GM18507 (cell line): ENCODE data around the gene SLC6A2.

Source experiments
- DNase-seq: peaks from one replicate; pipeline ENCODE4 v3.0.0; 2011; ENCODE audit warnings: low read depth; ENCODE audit not compliant: insufficient read length; ENCODE audit errors: extremely low spot score
- FAIRE-seq: peaks from 2 replicates; lab custom pipeline; 2011; peaks lifted over from hg19 to GRCh38; lab: Jason Lieb, UNC

Gene SLC6A2

DNA sequence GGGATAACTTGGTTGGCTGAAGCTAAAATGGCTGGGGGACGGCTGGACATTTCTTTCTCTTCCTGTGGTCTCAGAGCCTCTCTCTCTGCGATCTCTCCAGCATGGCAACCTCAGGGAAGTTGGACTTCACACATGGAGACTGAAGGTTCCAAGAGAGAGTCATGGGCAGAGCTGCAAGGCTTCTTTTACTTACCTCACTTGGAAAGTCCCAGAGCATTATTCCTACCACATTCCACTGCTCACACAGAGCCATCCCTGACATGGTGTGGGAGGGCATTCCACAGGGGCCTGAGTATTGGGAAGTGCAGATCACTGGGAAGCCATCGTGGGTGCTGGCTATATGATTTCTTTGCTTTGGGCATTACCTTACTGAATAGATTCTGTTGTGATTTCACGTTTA, 9.8 kb upstream of the SLC6A2 start:
- no peak for FAIRE-seq
- DNase-seq, result no peak

DNA sequence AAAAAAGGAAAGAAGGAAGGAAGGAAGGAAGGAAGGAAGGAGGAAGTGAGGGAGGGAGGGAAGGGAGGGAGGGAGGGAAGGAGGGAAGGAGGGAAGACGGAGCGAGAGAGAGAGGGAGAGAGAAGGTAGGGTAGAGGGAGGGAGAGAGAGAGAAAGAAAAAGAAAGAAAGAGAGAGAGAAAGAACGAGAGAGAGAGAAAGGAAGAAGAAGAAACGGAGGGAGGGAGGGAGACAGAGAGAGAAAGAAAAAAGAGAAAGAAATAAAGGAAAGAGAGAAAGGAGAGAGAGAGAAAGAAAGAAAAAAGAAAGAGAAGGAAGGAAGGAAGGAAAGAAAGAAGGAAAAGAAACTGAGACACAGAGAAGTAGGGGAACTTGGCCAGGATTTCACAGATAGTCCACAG, 8.4 kb upstream of the SLC6A2 start:
- DNase-seq (no peak), FAIRE-seq (no peak)

DNA sequence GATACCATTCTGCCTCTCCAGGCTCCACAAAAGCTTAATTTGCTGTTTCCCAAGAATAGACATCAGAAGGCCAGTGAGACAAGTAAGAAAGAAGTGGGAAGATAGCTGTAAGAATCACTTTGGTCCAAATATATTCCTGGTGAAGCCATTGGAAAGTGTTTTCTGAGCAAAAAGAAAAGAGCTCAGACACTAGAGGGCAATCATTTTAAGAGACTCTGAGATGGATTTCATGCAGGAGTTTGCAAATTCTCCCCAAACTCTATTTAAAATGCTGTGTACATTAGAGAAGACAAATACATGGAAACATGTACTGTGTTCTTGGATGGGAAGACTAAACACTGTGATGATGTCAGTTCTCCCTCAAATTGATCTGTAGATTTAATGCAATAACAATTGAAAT, 8.0 kb upstream of the SLC6A2 start:
- no peak for DNase-seq
- FAIRE-seq, result no peak

DNA sequence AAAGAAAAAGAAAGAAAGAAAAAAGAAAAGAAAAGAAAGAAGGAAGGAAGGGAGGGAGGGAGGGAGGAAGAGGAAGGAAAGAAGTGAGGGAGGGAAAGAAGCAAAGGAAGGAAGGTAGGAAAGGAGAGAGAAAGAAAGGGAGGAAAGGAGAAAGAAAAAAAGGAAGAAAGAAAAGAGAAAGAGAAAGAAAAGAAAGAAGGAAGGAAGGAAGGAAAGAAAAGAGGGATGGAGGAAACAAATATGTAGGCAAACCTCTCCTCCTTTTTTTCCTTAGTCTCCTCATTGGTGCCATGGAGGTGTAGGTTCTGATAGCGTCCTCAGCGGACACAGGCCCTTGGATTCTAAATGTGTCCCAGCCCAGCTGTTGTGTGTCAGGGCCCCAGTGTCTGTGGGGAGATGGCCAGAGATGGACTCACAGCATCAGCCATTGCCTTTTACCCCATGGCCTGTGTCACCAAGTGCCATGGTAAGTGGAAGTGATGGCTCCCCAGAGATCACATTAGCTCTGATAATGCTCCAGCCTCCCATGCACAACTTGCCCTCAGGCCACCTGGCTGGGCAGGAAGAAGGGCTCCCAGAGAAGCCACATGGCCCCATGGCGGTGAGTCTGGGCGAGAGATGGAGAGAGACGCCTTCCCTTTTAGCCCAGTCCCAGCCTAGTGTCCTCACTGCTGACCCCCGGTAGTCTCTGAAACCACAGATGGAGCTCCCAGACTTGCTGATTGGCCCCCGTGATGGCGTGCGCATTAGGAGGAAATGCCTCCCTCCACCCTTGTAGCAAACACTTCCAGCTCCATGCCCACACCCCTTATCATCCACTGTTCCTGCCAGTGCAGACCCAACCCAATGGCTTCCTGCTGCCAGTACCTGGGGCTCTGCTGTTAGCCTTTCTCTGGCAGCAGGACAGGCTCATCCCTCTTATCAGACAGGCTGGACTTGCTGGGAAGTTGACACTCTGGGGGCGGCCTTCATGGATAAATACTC, 3.7 kb upstream of the SLC6A2 start:
- FAIRE-seq (no peak), DNase-seq (no peak)

DNA sequence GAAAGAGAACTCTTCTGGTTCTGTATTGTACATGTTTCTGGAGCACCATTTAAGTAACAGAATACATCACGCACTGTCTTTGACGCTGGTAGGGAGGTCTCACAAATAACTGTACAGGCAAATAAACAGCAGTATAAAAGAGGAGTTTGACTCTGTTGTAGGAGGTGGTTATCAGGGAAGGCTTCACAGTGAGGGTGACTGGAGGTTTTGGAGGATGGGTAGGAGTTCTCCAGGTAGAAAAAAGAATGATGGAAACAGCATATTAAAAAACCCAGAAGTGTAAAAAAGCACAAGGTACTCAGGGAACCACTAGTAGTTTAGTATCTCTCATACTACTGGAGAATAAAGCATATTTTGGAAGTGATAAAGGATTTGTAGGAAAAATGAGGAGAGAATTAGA, 2.7 kb upstream of the SLC6A2 start:
- DNase-seq (no peak), FAIRE-seq (no peak)

DNA sequence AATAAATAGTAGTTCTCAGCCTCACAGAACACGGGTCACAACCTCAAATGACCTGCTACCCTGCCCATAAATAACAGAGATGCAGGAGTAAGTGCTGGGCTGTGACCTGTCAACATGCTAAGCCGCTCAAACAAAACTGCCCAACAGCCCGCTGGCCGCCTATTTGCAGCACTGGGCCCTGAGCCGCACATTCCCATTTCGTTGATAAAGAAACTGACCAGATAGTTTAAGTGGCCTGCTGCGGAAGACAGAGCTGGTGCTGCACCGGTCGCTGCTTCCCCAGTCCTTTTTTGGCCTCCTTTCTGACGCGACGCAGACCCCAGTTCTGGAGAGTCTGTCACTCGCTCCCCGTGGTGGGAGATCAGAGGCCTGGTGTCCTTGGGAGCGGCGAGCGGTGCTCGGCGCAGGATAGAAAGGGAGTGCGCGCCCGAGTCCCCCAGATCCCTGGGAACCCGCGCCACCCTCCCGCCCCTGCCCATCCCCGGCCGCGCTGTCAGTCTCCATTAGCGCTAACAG, 349 bp upstream of the SLC6A2 start:
- no peak for DNase-seq
- no peak for FAIRE-seq

DNA sequence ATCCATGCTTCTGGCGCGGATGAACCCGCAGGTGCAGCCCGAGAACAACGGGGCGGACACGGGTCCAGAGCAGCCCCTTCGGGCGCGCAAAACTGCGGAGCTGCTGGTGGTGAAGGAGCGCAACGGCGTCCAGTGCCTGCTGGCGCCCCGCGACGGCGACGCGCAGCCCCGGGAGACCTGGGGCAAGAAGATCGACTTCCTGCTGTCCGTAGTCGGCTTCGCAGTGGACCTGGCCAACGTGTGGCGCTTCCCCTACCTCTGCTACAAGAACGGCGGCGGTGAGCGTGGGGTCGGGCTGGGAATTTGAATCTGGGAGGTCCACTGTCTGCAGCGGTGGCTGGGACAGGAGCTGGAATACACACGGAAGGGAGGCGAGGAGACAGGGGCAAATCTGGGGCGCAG, 904 bp downstream of the SLC6A2 start:
- no peak for DNase-seq
- FAIRE-seq, result no peak

DNA sequence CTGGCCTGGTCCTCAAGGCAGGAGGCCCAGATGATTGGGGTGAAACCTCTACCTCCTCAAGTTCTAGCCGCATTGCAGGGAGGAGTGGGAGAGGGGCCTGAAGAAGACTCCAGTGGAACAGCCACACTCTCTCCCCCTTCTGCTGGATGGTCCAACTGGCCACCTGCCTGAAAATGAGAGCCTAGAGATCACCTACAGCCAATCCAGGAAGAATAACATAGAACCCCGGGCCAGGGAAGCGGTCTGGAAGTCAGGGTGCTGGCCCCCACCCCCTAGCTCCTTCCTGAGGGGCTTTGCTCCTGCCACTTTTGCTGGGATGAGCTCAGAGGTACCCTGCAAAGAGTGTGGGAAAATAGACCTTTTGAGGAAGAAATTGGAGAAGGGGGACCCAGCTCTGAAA, 1.8 kb downstream of the SLC6A2 start:
- FAIRE-seq, result no peak
- DNase-seq, result no peak

DNA sequence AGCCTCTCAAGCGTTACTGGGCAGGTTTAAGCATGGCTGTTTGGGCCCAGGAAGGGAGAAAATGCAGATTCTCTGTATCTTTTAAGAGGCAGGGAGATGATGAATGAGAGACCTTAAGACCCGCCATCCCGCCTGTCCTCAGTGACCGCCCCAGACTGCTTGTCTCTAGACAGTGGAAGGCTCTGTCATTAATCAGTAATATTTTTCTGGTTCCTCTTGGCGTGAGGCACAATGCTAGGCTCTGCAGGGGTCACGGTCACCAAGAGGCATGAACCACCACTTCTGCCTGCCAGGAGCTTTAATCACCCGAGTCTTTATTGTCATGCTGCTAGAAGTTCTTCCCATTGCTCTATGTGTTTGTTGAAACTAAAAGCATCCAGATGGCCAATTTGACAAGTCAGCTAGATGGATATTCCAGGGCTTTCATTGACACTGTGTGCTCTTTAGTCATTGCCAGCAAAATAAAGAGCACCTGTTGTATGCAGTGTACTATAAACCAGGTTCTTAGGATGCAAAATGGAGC, 3.2 kb downstream of the SLC6A2 start:
- DNase-seq (no peak), FAIRE-seq (no peak)

DNA sequence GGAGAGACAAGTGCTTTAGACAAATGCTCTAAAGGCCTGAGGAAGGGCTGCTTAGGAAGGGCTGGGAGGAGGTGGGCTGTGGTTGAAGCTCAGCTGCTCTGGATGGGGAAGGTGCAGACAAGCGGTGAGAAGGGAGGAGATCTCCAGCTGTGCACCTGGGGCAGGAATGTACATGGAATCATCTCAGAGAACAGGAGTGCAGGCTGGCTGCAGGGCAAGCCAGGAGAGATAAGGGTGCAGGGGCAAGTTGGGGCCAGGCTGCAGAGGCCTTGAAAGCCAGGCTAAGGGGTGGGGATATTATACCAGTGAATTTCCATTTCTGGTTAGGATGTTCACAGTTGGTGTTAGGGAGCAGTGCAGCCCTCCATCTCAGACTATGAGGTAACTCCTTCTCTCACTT, 4.2 kb downstream of the SLC6A2 start:
- FAIRE-seq (no peak), DNase-seq (no peak)

DNA sequence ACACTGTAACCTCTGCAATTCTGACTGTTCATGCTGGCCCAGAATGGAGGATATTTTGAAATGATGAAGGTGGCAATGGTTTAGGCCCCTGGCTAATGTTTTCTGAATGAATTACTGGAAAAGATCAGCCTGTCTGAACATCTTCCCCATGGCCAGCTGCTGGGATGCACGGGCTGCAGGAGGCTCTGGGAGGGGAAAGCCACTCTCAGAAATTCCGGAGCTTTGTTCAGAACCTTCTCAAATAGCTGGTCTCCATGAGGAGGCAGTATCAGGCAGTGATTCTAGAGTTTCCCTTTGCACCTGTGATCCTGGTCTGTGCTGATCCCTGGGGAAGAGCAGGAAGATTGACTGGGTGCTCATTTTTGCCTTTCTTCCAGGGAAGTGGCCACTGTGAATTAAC, 5.0 kb downstream of the SLC6A2 start:
- DNase-seq (no peak), FAIRE-seq (no peak)

DNA sequence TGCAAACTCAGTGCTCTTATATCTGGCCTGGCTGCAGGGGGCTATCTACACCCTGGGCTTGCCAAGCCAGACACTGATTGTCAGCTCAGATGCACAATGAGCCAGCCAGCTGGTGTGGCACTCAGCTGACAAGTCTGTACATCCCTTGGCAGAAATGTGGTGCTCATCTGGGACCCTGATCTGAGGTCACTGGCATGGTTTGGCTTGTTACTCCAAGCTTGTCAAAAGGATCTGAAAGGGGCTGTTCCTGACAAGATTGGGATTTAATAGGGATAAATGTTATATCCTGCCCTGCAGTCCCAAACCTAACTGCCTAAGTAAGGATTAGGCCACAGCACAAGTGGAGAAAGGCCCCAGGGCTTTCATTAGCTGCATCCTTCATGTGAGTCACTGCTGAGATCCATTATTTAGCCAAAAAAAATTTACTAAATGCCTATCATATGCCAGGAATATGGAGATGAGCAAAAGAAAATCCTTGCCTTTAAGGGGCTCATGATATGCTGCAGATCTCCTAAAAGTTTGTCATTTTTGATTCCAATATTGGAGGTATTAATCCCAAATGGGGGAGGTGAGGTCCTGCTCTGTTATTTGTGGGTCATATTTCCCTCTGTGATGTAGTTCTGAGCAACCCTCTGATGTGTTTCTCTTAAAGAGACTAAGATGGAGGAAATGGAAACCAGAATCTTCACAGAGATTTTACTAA, 6.3 kb downstream of the SLC6A2 start:
- FAIRE-seq (no peak), DNase-seq (no peak)

DNA sequence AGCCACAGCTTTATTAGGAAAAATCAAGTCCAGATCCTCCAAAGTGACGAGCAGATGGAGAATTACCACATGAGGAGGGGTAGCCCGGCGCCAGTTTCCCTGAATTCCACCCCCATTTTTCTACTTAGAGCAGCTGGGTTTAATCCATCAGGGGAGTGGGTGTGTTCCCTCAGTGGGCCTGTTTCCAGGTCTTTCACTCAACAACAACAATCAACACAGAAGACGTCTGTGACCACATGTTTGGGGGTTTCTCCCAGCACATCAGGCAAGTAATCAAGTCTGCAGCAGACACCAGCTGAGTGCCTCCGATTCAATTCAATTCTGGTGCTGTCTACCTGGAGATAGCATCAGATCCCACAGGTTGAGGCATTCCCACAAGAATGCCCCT, 6.8 kb downstream of the SLC6A2 start:
- no peak for DNase-seq

DNA sequence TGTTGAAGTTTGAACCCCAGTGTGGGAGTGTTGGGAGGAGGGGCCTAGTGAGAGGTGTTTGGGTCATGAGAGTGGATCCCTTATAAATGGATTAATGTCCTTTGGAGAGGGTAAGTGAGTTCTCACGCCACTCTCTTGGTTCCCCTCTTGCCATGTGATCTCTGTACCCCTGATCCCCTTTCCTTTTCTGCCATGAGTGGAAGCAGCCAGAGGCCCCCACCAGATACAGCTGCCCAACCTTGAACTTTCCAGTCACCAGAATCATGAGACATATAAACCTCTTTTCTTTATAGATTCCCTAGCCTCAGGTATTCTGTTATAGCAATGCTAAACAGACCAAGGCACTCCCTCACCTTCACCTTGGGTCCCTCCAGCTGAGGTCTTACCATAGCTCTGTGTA, 7.4 kb downstream of the SLC6A2 start:
- FAIRE-seq (no peak), DNase-seq (no peak)

More for the DNA sequence above, 6.8 kb downstream of the SLC6A2 start:
- no peak for FAIRE-seq

DNA sequence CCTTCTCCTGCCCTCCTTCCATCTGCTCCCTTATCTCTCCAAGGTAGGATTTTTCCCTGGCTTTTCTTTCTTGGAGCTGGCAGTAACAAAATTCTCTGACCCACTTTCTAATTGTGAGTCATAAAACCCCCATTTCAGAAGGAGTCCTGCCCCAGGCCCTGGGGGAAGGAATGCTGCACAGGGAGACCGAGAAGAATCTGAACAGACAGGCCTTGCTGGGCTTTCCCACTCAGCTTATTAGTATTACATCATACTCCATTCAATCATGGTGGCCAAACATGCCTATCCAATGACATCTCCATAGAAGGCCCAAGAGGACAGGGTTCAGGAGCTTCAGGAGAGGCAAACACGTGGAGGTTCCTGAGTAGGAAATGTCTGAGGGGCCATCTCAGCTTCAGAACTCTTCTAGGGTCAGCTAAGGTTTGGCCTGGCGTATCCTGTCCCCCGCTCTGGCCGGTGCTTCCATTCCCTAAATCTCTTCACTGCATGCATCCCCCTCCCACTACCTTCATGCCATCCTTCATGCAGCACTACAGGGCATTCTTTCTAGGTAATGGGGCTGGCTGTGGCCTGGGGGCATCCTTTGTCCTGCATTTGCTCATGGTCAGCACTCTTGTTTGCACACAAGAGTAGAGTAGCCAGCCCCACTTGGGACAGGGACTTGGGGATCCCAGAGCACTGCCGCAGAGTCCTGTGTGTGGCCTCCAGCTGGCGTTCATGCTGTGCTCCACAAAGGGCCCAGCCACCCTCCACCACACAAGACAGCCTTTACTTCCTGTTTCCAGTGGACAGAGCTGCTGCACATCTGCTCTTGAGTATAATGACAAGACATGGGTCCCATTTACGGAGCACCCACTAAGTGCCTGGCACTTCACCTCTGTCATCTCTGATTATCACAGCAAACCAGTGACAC, 8.2 kb downstream of the SLC6A2 start:
- DNase-seq (no peak), FAIRE-seq (no peak)

DNA sequence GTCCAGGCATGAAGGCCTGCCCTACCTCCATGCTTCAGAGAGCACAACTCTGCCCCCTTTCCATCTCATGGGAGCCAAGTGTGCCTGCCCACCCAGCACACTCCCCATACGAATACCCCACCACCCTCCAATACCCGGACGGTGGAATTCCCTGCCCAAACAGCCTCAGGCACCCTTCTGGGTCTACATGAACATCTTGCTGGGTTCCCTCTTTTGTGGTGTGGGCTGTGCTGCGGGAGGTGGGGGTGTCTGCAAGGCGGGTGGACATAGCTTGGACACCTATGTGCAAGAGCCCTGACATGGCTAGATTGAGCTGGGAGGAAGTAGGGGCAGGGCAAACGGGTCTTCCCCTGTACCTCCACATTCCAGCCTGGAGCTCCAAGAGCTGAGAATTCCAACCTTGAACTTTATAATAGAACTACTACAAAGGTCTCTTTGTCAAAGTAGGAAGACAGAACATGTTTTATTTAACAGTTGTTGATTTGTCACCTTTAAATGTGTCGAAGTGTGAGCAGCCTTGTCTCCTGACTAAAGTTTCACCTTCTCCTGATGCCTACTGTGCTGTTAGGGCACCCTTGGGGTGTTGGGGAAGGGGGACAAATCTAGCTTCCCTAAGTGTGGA, 9.1 kb downstream of the SLC6A2 start:
- FAIRE-seq (no peak), DNase-seq (no peak)

DNA sequence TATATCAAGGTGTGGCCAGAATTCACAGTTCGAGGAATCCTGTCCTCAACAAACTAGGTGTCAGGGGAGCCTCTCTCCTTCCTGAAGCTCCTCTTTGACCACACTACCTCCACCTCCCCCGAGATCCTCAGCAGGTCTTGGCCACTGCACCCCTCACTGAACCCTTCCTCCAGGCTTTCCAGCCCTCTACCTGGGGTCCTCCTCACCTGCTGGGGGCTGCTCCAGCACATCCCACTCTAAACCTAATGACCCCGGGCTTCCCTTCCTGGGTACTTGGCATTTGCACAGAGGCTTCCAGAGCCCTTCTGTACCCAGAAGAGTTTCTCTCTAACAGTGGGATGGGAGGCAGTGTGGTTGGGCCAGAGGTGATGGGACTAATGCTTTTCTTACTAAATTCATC, 9.7 kb downstream of the SLC6A2 start:
- no peak for DNase-seq
- FAIRE-seq, result no peak

DNA sequence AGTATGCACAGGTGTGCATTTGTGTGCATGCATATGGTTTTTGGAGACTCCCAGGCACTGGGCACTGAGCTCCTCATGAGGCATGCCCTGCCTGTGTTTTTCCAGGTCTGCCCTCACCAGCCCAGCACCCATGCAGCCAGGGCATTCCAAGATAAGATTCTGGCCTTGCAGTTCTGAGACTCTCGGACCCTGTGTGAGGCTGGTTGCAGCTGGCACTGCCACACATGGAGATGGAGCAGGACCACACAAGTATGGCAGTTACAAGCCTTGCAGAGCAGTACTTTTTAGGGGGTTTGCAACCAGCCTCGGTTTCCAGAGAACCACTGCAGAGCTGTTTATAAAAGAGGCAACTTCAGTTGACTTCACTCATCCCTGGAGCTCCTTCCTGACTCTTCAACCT, 10.2 kb downstream of the SLC6A2 start:
- FAIRE-seq (no peak), DNase-seq (no peak)

DNA sequence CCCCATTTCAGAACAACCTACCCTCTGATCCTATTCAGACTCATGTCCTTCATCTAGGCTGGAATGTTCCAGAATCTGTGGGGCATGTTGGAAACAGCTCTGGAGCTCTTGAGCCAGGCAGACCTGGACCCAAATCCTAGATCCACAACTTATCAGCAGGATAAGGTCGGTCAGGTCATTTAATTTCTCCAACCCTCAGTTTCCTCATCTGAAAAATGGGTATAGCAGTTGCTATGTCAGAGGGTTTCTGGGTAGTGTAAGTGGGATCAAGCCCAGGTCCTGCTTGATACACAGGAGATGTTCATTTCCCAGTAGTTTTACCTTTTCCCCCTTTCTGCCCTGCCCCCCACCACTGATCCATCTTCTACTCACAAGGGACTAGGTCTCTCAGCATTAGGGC, 12.0 kb downstream of the SLC6A2 start:
- no peak for FAIRE-seq

More for the DNA sequence above, 12.0 kb downstream of the SLC6A2 start:
- no peak for DNase-seq
